Mesothelial cell of epicardium (in vitro differentiated cells): ENCODE data around the gene VASH1. TPM values are rescaled to one million over a fixed set of nuclear protein-coding genes. Genes with fewer than 3 reads are reported as not detected.

ENCODE experiments used
- DNase-seq, 2 experiments: peaks; one replicate each; pipeline ENCODE4 v3.0.0; 2021; ENCODE audit warnings: low spot score in 2 of 2; ENCODE audit not compliant: unreplicated experiment in 2 of 2
- H3K27ac Mint-ChIP-seq: 2 replicates; pipeline ENCODE4 v1.8.0; 2021; ENCODE audit warnings: mixed read lengths
- H3K27me3 Mint-ChIP-seq: 2 replicates; pipeline ENCODE4 v1.8.0; 2021; ENCODE audit warnings: low read depth, mixed read lengths
- H3K36me3 Mint-ChIP-seq: 2 replicates; pipeline ENCODE4 v1.8.0; 2021; ENCODE audit warnings: mixed read lengths
- H3K4me1 Mint-ChIP-seq: 2 replicates; pipeline ENCODE4 v1.8.0; 2021; ENCODE audit warnings: mixed read lengths
- H3K4me3 Mint-ChIP-seq: 2 replicates; pipeline ENCODE4 v1.8.0; 2021; ENCODE audit warnings: mild to moderate bottlenecking, moderate library complexity, mixed read lengths
- H3K9me3 Mint-ChIP-seq: 2 replicates; pipeline ENCODE4 v1.8.0; 2021; ENCODE audit warnings: mixed read lengths
- total RNA-seq: library from RNA; stranded (reverse); gene quantifications from 3 replicates; pipeline ENCODE4 v1.2.1, GENCODE V29; 2021
- TF ChIP-seq, protein P1 (sequence below): fragments of 200-600 bp; sonication (generic); IDR thresholded peaks from one replicate; pipeline ENCODE4 v1.5.0; 2021; ENCODE audit warnings: antibody characterized with exemption; ENCODE audit not compliant: unreplicated experiment

VASH1 gene
- total RNA-seq, 1 donor from 2014 or later = 55.5 TPM

DNA sequence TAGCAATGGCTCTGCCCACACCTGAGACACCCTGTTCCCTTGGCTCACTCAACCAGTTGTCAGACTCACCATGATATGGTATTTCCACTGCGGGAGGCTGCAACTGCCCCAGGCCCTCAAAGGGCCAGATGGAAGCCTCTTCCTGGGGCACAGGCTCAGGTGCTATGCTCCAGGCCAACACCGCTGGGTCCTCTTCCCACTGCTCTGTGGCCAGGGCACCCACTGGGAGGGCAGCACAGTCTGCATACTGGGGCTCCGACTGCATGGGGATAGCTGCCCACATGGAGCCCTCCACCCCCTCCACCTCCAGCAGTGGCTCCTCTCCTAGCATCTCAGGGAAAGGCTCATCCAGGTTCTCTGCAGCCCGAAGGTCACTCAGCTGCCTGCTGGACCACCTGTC lies 47.7 kb downstream of the VASH1 start:
- Mint-ChIP-seq H3K4me3 (no peak overlapping the region), H3K4me1 (peaks cover 28% of the 10 kb centered on the region)

DNA sequence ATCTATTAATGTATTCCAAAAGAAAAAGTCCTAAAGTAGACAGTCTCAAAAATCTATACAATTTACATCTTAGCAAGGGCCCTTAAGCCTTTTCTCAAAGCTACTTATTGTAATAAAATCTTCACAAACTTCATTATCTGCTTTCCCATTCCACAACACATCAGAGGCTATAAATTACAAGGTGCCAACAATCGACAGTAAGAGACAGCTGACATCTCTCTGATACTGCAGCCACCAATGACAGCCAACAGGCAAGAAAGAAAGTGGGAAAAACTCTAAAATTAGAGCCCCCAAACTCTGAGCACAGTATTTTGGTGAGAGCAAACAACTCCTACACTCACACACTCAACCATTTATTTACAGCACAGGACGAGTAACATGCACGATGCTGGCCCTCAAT lies 49.3 kb downstream of the VASH1 start:
- peak overlapping the region; percentile 78 for H3K27ac Mint-ChIP-seq
- H3K27me3 Mint-ChIP-seq = no peaks in the 10 kb centered on the region
- H3K36me3 Mint-ChIP-seq = peaks cover 11% of the 10 kb centered on the region
- no peak for DNase-seq
- peak overlapping the region; percentile 90 for H3K4me3 Mint-ChIP-seq
- no peaks in the 10 kb centered on the region for H3K9me3 Mint-ChIP-seq
- H3K4me1 Mint-ChIP-seq = peaks cover 28% of the 10 kb centered on the region
- TF ChIP-seq, protein P1, sequence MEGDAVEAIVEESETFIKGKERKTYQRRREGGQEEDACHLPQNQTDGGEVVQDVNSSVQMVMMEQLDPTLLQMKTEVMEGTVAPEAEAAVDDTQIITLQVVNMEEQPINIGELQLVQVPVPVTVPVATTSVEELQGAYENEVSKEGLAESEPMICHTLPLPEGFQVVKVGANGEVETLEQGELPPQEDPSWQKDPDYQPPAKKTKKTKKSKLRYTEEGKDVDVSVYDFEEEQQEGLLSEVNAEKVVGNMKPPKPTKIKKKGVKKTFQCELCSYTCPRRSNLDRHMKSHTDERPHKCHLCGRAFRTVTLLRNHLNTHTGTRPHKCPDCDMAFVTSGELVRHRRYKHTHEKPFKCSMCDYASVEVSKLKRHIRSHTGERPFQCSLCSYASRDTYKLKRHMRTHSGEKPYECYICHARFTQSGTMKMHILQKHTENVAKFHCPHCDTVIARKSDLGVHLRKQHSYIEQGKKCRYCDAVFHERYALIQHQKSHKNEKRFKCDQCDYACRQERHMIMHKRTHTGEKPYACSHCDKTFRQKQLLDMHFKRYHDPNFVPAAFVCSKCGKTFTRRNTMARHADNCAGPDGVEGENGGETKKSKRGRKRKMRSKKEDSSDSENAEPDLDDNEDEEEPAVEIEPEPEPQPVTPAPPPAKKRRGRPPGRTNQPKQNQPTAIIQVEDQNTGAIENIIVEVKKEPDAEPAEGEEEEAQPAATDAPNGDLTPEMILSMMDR = no peak

More for the DNA sequence above, 47.7 kb downstream of the VASH1 start:
- TF ChIP-seq, protein P1 = no peak
- H3K27me3 Mint-ChIP-seq = no peaks in the 10 kb centered on the region
- no peak for DNase-seq
- H3K9me3 Mint-ChIP-seq = no peaks in the 10 kb centered on the region
- no peak overlapping the region for H3K27ac Mint-ChIP-seq
- peaks cover 21% of the 10 kb centered on the region for H3K36me3 Mint-ChIP-seq

DNA sequence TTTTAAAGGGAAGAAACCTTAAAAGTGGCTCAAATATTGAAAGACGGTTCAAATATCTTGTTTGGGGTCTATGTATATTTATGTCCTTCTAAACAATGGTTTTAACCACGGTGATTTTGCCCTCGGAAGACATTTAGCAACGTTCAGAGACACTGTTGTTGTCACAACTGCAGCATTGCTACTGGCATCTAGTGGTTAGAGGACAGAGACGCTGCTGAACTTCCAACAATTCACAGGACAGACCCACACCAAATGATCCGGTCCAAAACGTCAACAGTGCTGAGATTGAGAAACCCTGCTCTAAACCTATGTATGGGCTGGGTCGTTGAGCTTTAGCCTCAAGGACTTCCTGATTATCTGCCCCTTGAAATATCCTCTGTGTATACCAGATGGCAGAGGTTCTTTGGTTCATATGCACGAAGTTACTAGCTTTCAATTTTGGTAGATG lies 49.7 kb downstream of the VASH1 start:
- peaks cover 9% of the 10 kb centered on the region for H3K36me3 Mint-ChIP-seq
- peaks cover 28% of the 10 kb centered on the region for H3K4me1 Mint-ChIP-seq
- no peak for DNase-seq
- peak overlapping the region; percentile 90 for H3K4me3 Mint-ChIP-seq
- H3K9me3 Mint-ChIP-seq = no peaks in the 10 kb centered on the region
- TF ChIP-seq, protein P1 = no peak
- H3K27ac Mint-ChIP-seq = peak overlapping the region; percentile 78
- no peaks in the 10 kb centered on the region for H3K27me3 Mint-ChIP-seq

DNA sequence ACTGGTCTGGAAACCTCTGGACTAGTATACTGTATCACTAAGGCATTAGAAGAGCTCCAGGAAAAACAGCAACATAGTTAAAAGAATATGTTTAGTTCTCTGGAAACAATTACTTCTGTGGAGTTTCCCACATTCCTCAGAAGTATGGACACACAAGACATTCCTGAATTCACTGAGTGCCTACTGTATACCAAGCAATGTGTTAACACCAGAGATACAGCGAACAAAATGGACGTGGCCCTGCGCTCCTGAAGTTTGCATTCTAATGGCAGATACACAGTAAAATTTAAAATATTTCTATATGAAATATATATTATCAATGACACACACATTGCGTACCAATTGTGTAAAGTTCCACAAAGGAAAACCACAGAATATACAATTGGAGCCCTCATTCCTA lies 50.3 kb downstream of the VASH1 start:
- no peaks in the 10 kb centered on the region for H3K27me3 Mint-ChIP-seq
- H3K27ac Mint-ChIP-seq = peak overlapping the region; percentile 94
- TF ChIP-seq, protein P1 = no peak
- peaks cover 9% of the 10 kb centered on the region for H3K36me3 Mint-ChIP-seq
- peaks cover 28% of the 10 kb centered on the region for H3K4me1 Mint-ChIP-seq
- DNase-seq = no peak
- H3K4me3 Mint-ChIP-seq = peak overlapping the region; percentile 90
- no peaks in the 10 kb centered on the region for H3K9me3 Mint-ChIP-seq

DNA sequence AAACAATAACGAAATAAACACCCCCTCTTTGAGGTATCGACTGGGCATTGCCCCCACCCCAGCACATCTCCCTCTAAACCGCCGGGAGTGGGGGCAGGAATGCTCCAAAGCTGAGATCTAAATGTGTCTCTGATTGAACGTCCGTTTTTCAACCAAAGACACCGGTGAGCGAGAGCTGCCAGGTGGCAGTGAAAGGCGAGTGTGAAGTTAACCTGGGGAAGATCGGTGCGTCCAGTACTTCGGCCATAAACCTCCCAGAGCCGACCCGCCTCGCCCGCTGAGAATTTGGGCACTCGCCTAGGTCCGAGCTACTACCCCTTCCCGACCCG lies 50.8 kb downstream of the VASH1 start:
- TF ChIP-seq, protein P1 = no peak
- no peak for DNase-seq
- Mint-ChIP-seq H3K4me3 (peak overlapping the region; percentile 90), H3K36me3 (peaks cover 6% of the 10 kb centered on the region), H3K4me1 (peaks cover 28% of the 10 kb centered on the region), H3K9me3 (no peaks in the 10 kb centered on the region), H3K27me3 (no peaks in the 10 kb centered on the region), H3K27ac (peak overlapping the region; percentile 94)
